K562 (cell line): Measurements from ENCODE around the gene ZNF567. TPM values are rescaled to one million over a fixed set of nuclear protein-coding genes. Genes with fewer than 3 reads are reported as not detected.

Experiments used
- ASH1L ChIP-seq: fragments of 450-650 bp; IDR thresholded peaks from 2 replicates; pipeline ENCODE4 v1.6.1; 2018; ENCODE audit warnings: borderline replicate concordance, mild to moderate bottlenecking, low read depth; ENCODE audit not compliant: partially characterized antibody
- CBFA2T2 ChIP-seq: fragments of 450-650 bp; conservative IDR thresholded peaks from 2 replicates; pipeline ENCODE4 v1.6.1; 2017; ENCODE audit warnings: mild to moderate bottlenecking
- CHD1 ChIP-seq: fragments of 200-600 bp; sonication (generic); IDR thresholded peaks from one replicate; pipeline ENCODE4 v1.6.1; 2012; ENCODE audit warnings: mild to moderate bottlenecking, moderate library complexity, low read length, inconsistent platforms
- CTCFL ChIP-seq: IDR thresholded peaks from 2 replicates; pipeline ENCODE4 v1.6.1; 2011; ENCODE audit warnings: borderline replicate concordance, low read depth, mild to moderate bottlenecking, moderate library complexity, low read length; ENCODE audit not compliant: insufficient read depth, poor library complexity, severe bottlenecking
- EP400 ChIP-seq: fragments of 450-650 bp; IDR thresholded peaks from 2 replicates; pipeline ENCODE4 v1.6.1; 2017; ENCODE audit warnings: antibody characterized with exemption, mild to moderate bottlenecking, moderate library complexity
- ERF ChIP-seq: fragments of 450-650 bp; formaldehyde crosslinking; IDR thresholded peaks from 2 replicates; pipeline ENCODE4 v1.4.0; 2020; ENCODE audit warnings: mild to moderate bottlenecking, mixed read lengths
- ID3 ChIP-seq, 2 experiments: fragments of 250-450 bp in 1 of 2; fragments of 450-650 bp in 1 of 2; sonication (Bioruptor Pico) in 1 of 2; IDR thresholded peaks; 2 replicates each; pipeline versions ENCODE4 v1.6.1 to v1.8.0; 2016 to 2021; ENCODE audit warnings: mild to moderate bottlenecking in 2 of 2, moderate library complexity in 2 of 2, missing compliant biosample characterization in 1 of 2, missing genetic modification characterization in 1 of 2
- NR1H2 ChIP-seq: sonication (generic); formaldehyde crosslinking; IDR thresholded peaks from 2 replicates; pipeline ENCODE4 v1.4.0; 2020; ENCODE audit warnings: mild to moderate bottlenecking, missing genetic modification reagents
- NR2C2 ChIP-seq, 2 experiments: fragments of 200-800 bp in 1 of 2; sonication (Bioruptor generic) in 1 of 2; sonication (generic) in 1 of 2; formaldehyde crosslinking in 1 of 2; IDR thresholded peaks; 2 replicates each; pipeline versions ENCODE4 v1.6.1 to v1.8.0; 2016 to 2022; ENCODE audit warnings: mild to moderate bottlenecking in 1 of 2, missing compliant biosample characterization in 1 of 2, missing genetic modification characterization in 1 of 2, missing genetic modification reagents in 1 of 2
- NR3C1 ChIP-seq: sonication (generic); formaldehyde crosslinking; IDR thresholded peaks from 2 replicates; pipeline ENCODE4 v1.8.1; 2022; ENCODE audit warnings: missing genetic modification reagents
- PHB ChIP-seq: fragments of 250-450 bp; sonication (Bioruptor Pico); IDR thresholded peaks from 2 replicates; pipeline ENCODE4 v1.5.0; 2021
- PTTG1 ChIP-seq: fragments of 450-650 bp; IDR thresholded peaks from 2 replicates; pipeline ENCODE4 v1.6.1; 2016; ENCODE audit warnings: low read depth, mild to moderate bottlenecking, missing genetic modification characterization, missing compliant biosample characterization
- SP2 ChIP-seq: IDR thresholded peaks from 2 replicates; pipeline ENCODE4 v1.6.1; 2011; ENCODE audit warnings: mild to moderate bottlenecking, low read depth, low read length, moderate library complexity; ENCODE audit not compliant: poor library complexity, severe bottlenecking; ENCODE audit errors: extremely low read depth
- TCF3 ChIP-seq: sonication (generic); formaldehyde crosslinking; IDR thresholded peaks from 2 replicates; pipeline ENCODE4 v1.4.0; 2020; ENCODE audit warnings: mild to moderate bottlenecking, missing genetic modification reagents
- VEZF1 ChIP-seq: fragments of 200-800 bp; sonication (Bioruptor generic); IDR thresholded peaks from 2 replicates; pipeline ENCODE4 v1.6.1; 2017; ENCODE audit warnings: missing genetic modification characterization, missing compliant biosample characterization
- ZBTB11 ChIP-seq, 3 experiments: fragments of 200-800 bp in 1 of 3; fragments of 250-450 bp in 1 of 3; fragments of 450-650 bp in 1 of 3; sonication (Bioruptor Pico) in 1 of 3; sonication (Bioruptor generic) in 1 of 3; formaldehyde crosslinking in 1 of 3; IDR thresholded peaks; 2 replicates each; pipeline versions ENCODE4 v1.6.1 to v1.8.0; 2016 to 2022; ENCODE audit warnings: mild to moderate bottlenecking in 2 of 3, missing genetic modification characterization in 2 of 3, missing compliant biosample characterization in 1 of 3, moderate library complexity in 1 of 3
- ZNF41 ChIP-seq: fragments of 250-450 bp; sonication (Bioruptor Pico); conservative IDR thresholded peaks from 2 replicates; pipeline ENCODE4 v1.4.0; 2020; ENCODE audit warnings: mild to moderate bottlenecking
- ZNF644 ChIP-seq: fragments of 200-800 bp; sonication (Bioruptor generic); IDR thresholded peaks from 2 replicates; pipeline ENCODE4 v1.6.1; 2016; ENCODE audit warnings: low read depth, missing genetic modification characterization, missing compliant biosample characterization
- polyA plus RNA-seq, 8 experiments: library from polyadenylated mRNA; depleted of rRNA in 4 of 8; stranded (reverse) in 5 of 8; unstranded in 3 of 8; fragments of >200 nt; fragmentation: Nextera tagmentation in 2 of 8; fragmentation: Illumina TruSeq in 1 of 8; extraction: Ambion mirVana in 2 of 8; extraction: Trizol in 1 of 8; gene quantifications; 2 replicates each; pipeline versions ENCODE4 v1.2.1 to v1.2.3, GENCODE V29; 2011 to 2014; ENCODE audit warnings: inconsistent platforms in 1 of 8, missing spikeins in 1 of 8
- total RNA-seq, 7 experiments: library from RNA; depleted of rRNA in 6 of 7; stranded (reverse); fragments of >200 nt in 6 of 7; fragmentation: Illumina TruSeq in 2 of 7; extraction: Trizol in 2 of 7; gene quantifications; 2 replicates each; pipeline versions ENCODE4 v1.2.1 to v1.2.3, GENCODE V29; 2011 to 2021; ENCODE audit warnings: low replicate concordance in 1 of 7

Gene ZNF567
- total and polyA plus RNA-seq, 9 of the 15 experiments (the other 6 are each of a cell fraction or from before 2014, with no cell fraction given), result 3.1 to 11.5 (median 7.4) TPM

GRCh38 chr19:36687214-36688056 lies at the start of gene ZNF567 (continued):
- no peak for TF ChIP-seq CTCFL
- no peak for TF ChIP-seq ASH1L
- TF ChIP-seq NR1H2, result no peak
- TF ChIP-seq ZNF41 (CRISPR knock-in tag), result no peak
- TF ChIP-seq VEZF1 (CRISPR knock-in tag), result peak; percentile 59
- no peak for TF ChIP-seq SP2
- peak; percentile 97 for TF ChIP-seq NR2C2 (CRISPR knock-in tag; IDR thresholded peaks at IDR 0.05)
- peak; percentile 99 for TF ChIP-seq NR2C2 (tag; IDR thresholded peaks at IDR 0.05)
- TF ChIP-seq ZNF644 (tag), result no peak
- TF ChIP-seq ERF (CRISPR knock-in tag), result no peak
- no peak for TF ChIP-seq NR3C1
- TF ChIP-seq PHB (CRISPR knock-in tag), result no peak
- TF ChIP-seq EP400, result peak; percentile 65; the same call in 1 of the 2 replicates
- TF ChIP-seq CHD1, result no peak
- peak in 1 of 3 experiments; percentile 74; a peak in 2 of 6 replicates for TF ChIP-seq ZBTB11 (CRISPR knock-in tag; IDR thresholded peaks at IDR 0.05)
- TF ChIP-seq PTTG1, result no peak
- TF ChIP-seq CBFA2T2, result no peak
- TF ChIP-seq TCF3 (CRISPR knock-in tag), result no peak
- TF ChIP-seq ID3 (CRISPR knock-in tag; IDR thresholded peaks at IDR 0.05), result no peak
- no peak for TF ChIP-seq ID3 (tag; IDR thresholded peaks at IDR 0.05)
